HEK293T (cell line): ENCODE results near the gene IL17RC.

ENCODE experiments used
- CTCF ChIA-PET: fragments of 350-600 bp; formaldehyde crosslinking; extraction: SDS; loops from one replicate; lab custom pipeline; 2021; ENCODE audit warnings: antibody characterized with exemption, inconsistent platforms; lab: Yijun Ruan, JAX
- POLR2A ChIA-PET: fragments of 350-600 bp; formaldehyde crosslinking; extraction: SDS; loops from one replicate; lab custom pipeline; 2020; ENCODE audit warnings: antibody characterized with exemption, inconsistent platforms; lab: Yijun Ruan, JAX
- DNase-seq: peaks from one replicate; pipeline ENCODE4 v3.0.0; 2012; ENCODE audit warnings: mixed read lengths; ENCODE audit errors: extremely low spot score
- ARNT ChIP-seq: fragments of 450-650 bp; IDR thresholded peaks from 2 replicates; pipeline ENCODE4 v1.6.1; 2017; ENCODE audit warnings: mild to moderate bottlenecking
- BHLHE40 ChIP-seq: fragments of 450-650 bp; IDR thresholded peaks from 2 replicates; pipeline ENCODE4 v1.6.1; 2016; ENCODE audit warnings: mild to moderate bottlenecking, moderate library complexity, borderline replicate concordance
- CTBP1 ChIP-seq: fragments of 450-650 bp; IDR thresholded peaks from 2 replicates; pipeline ENCODE4 v1.6.1; 2016; ENCODE audit warnings: borderline replicate concordance
- ELF4 ChIP-seq: fragments of 450-650 bp; IDR thresholded peaks from 2 replicates; pipeline ENCODE4 v1.6.1; 2017; ENCODE audit warnings: antibody characterized with exemption
- FOXA1 ChIP-seq: fragments of 450-650 bp; IDR thresholded peaks from 2 replicates; pipeline ENCODE4 v1.6.1; 2016; ENCODE audit warnings: mild to moderate bottlenecking
- FOXK2 ChIP-seq: fragments of 450-650 bp; IDR thresholded peaks from 2 replicates; pipeline ENCODE4 v1.6.1; 2016; ENCODE audit warnings: mild to moderate bottlenecking
- FOXM1 ChIP-seq: fragments of 450-650 bp; IDR thresholded peaks from 2 replicates; pipeline ENCODE4 v1.6.1; 2017; ENCODE audit warnings: mild to moderate bottlenecking, borderline replicate concordance
- HDGF ChIP-seq: fragments of 450-650 bp; IDR thresholded peaks from 2 replicates; pipeline ENCODE4 v1.6.1; 2017; ENCODE audit warnings: antibody characterized with exemption, borderline replicate concordance
- L3MBTL2 ChIP-seq: fragments of 450-650 bp; conservative IDR thresholded peaks from 2 replicates; pipeline ENCODE4 v1.6.1; 2016; ENCODE audit warnings: mild to moderate bottlenecking
- LEF1 ChIP-seq: fragments of 450-650 bp; IDR thresholded peaks from 2 replicates; pipeline ENCODE4 v1.6.1; 2017; ENCODE audit warnings: mild to moderate bottlenecking, borderline replicate concordance
- NFRKB ChIP-seq: fragments of 450-650 bp; IDR thresholded peaks from 2 replicates; pipeline ENCODE4 v1.6.1; 2016; ENCODE audit warnings: mild to moderate bottlenecking, moderate library complexity
- PKNOX1 ChIP-seq: fragments of 450-650 bp; IDR thresholded peaks from 2 replicates; pipeline ENCODE4 v1.6.1; 2016
- SP1 ChIP-seq: fragments of 450-650 bp; IDR thresholded peaks from 2 replicates; pipeline ENCODE4 v1.6.1; 2017
- SUZ12 ChIP-seq: fragments of 450-650 bp; IDR thresholded peaks from 2 replicates; pipeline ENCODE4 v1.6.1; 2016; ENCODE audit warnings: mild to moderate bottlenecking
- TARDBP ChIP-seq: fragments of 450-650 bp; IDR thresholded peaks from 2 replicates; pipeline ENCODE4 v1.6.1; 2016
- ZNF384 ChIP-seq: fragments of 450-650 bp; IDR thresholded peaks from 2 replicates; pipeline ENCODE4 v1.6.1; 2016

Gene IL17RC

GRCh38 chr3:9980251-9980650 is 63.4 kb downstream of the IL17RC start:
- CTCF ChIA-PET, result no interaction called here
- DNase-seq, result no peak
- POLR2A ChIA-PET, result no interaction called here
- TF ChIP-seq L3MBTL2, result no peak
- TF ChIP-seq ZNF384, result no peak
- TF ChIP-seq HDGF, result no peak
- TF ChIP-seq LEF1, result no peak
- no peak for TF ChIP-seq ARNT
- TF ChIP-seq CTBP1, result no peak
- TF ChIP-seq PKNOX1, result no peak
- TF ChIP-seq SP1, result no peak
- TF ChIP-seq FOXA1, result no peak
- no peak for TF ChIP-seq ELF4
- TF ChIP-seq NFRKB, result no peak
- TF ChIP-seq FOXK2, result no peak
- TF ChIP-seq BHLHE40, result no peak
- no peak for TF ChIP-seq TARDBP
- no peak for TF ChIP-seq FOXM1
- no peak for TF ChIP-seq SUZ12
